K562 (cell line): Measurements from ENCODE around the gene CCDC194. TPM values are rescaled to one million over a fixed set of nuclear protein-coding genes. Genes with fewer than 3 reads are reported as not detected.

Source experiments
- ASH1L ChIP-seq: fragments of 450-650 bp; IDR thresholded peaks from 2 replicates; pipeline ENCODE4 v1.6.1; 2018; ENCODE audit warnings: borderline replicate concordance, mild to moderate bottlenecking, low read depth; ENCODE audit not compliant: partially characterized antibody
- BMI1 ChIP-seq: fragments of 150-350 bp; IDR thresholded peaks from 2 replicates; pipeline ENCODE4 v1.6.1; 2014; ENCODE audit warnings: low read length
- CBX8 ChIP-seq: fragments of 200-600 bp; sonication (generic); IDR thresholded peaks from 2 replicates; pipeline ENCODE4 v1.6.1; 2012; ENCODE audit warnings: borderline replicate concordance, mixed run types, low read depth, mild to moderate bottlenecking, moderate library complexity, mixed read lengths, low read length, control low read depth, inconsistent platforms; ENCODE audit not compliant: poor library complexity, severe bottlenecking; ENCODE audit errors: extremely low read depth
- DMBX1 ChIP-seq: fragments of 250-450 bp; sonication (Bioruptor Pico); IDR thresholded peaks from 2 replicates; pipeline ENCODE4 v1.8.0; 2022; ENCODE audit warnings: inconsistent platforms, mild to moderate bottlenecking, moderate library complexity, borderline replicate concordance
- DNMT1 ChIP-seq: fragments of 450-650 bp; IDR thresholded peaks from 2 replicates; pipeline ENCODE4 v1.6.1; 2016; ENCODE audit warnings: antibody characterized with exemption, mild to moderate bottlenecking
- FOXA3 ChIP-seq, 2 experiments: fragments of 450-650 bp in 1 of 2; sonication (generic) in 1 of 2; formaldehyde crosslinking; IDR thresholded peaks in 1 of 2; conservative IDR thresholded peaks in 1 of 2; 2 replicates each; pipeline versions ENCODE4 v1.4.0 to v1.8.0; 2020 to 2022; ENCODE audit warnings: mild to moderate bottlenecking in 2 of 2, missing genetic modification reagents in 1 of 2
- GTF2F1 ChIP-seq: IDR thresholded peaks from 2 replicates; pipeline ENCODE4 v1.6.1; 2011; ENCODE audit warnings: low read depth, low read length, improper control_type of control experiment
- HEY1 ChIP-seq: fragments of 250-450 bp; sonication (Bioruptor Pico); IDR thresholded peaks from 2 replicates; pipeline ENCODE4 v1.5.0; 2020; ENCODE audit warnings: mild to moderate bottlenecking, moderate library complexity, borderline replicate concordance
- HIVEP1 ChIP-seq: fragments of 250-450 bp; sonication (Bioruptor Pico); IDR thresholded peaks from 2 replicates; pipeline ENCODE4 v1.4.0; 2020; ENCODE audit warnings: mild to moderate bottlenecking
- KLF16 ChIP-seq: IDR thresholded peaks from 2 replicates; pipeline ENCODE4 v1.6.1; 2016; ENCODE audit warnings: antibody characterized with exemption
- NCOA2 ChIP-seq, 2 experiments: fragments of 450-650 bp; IDR thresholded peaks; 2 replicates each; pipeline ENCODE4 v1.6.1; 2018; ENCODE audit warnings: mild to moderate bottlenecking in 2 of 2, moderate library complexity in 1 of 2; ENCODE audit not compliant: partially characterized antibody in 2 of 2
- PHB ChIP-seq: fragments of 250-450 bp; sonication (Bioruptor Pico); IDR thresholded peaks from 2 replicates; pipeline ENCODE4 v1.5.0; 2021
- POLR2G ChIP-seq: fragments of 200-400 bp; formaldehyde crosslinking; IDR thresholded peaks from 2 replicates; pipeline ENCODE4 v1.6.1; 2017; ENCODE audit warnings: low read depth, mild to moderate bottlenecking, antibody characterized with exemption, low read length, moderate library complexity
- RFX7 ChIP-seq: fragments of 250-450 bp; sonication (Bioruptor Pico); IDR thresholded peaks from 2 replicates; pipeline ENCODE4 v1.5.1; 2021; ENCODE audit warnings: mild to moderate bottlenecking
- SNAPC5 ChIP-seq: fragments of 250-450 bp; sonication (Bioruptor Pico); IDR thresholded peaks from 2 replicates; pipeline ENCODE4 v1.8.0; 2021; ENCODE audit warnings: moderate library complexity, mild to moderate bottlenecking, inconsistent platforms
- SRSF3 ChIP-seq: fragments of 200-400 bp; formaldehyde crosslinking; IDR thresholded peaks from 2 replicates; pipeline ENCODE4 v1.6.1; 2016; ENCODE audit warnings: mild to moderate bottlenecking, low read length, moderate library complexity; ENCODE audit not compliant: insufficient read depth
- TCFL5 ChIP-seq: fragments of 250-450 bp; sonication (Bioruptor Pico); conservative IDR thresholded peaks from 2 replicates; pipeline ENCODE4 v1.6.1; 2021; ENCODE audit warnings: mild to moderate bottlenecking, moderate library complexity, matching md5 sums
- ZFP30 ChIP-seq: fragments of 250-450 bp; sonication (Bioruptor Pico); IDR thresholded peaks from 2 replicates; pipeline ENCODE4 v1.8.0; 2022; ENCODE audit warnings: moderate library complexity, mild to moderate bottlenecking, inconsistent platforms, borderline replicate concordance
- ZFP36 ChIP-seq: fragments of 150-350 bp; IDR thresholded peaks from 2 replicates; pipeline ENCODE4 v1.6.1; 2018; ENCODE audit warnings: low read length, low read depth; ENCODE audit not compliant: partially characterized antibody
- ZNF24 ChIP-seq: fragments of 450-650 bp; IDR thresholded peaks from 2 replicates; pipeline ENCODE4 v1.6.1; 2016
- ZNF699 ChIP-seq: fragments of 250-450 bp; sonication (Bioruptor Pico); IDR thresholded peaks from 2 replicates; pipeline ENCODE4 v1.8.0; 2021; ENCODE audit warnings: mild to moderate bottlenecking, moderate library complexity; ENCODE audit not compliant: insufficient replicate concordance
- ZNF785 ChIP-seq: fragments of 250-450 bp; sonication (Bioruptor Pico); IDR thresholded peaks from 2 replicates; pipeline ENCODE4 v1.4.0; 2020; ENCODE audit warnings: mild to moderate bottlenecking
- polyA plus RNA-seq, 8 experiments: library from polyadenylated mRNA; depleted of rRNA in 4 of 8; stranded (reverse) in 5 of 8; unstranded in 3 of 8; fragments of >200 nt; fragmentation: Nextera tagmentation in 2 of 8; fragmentation: Illumina TruSeq in 1 of 8; extraction: Ambion mirVana in 2 of 8; extraction: Trizol in 1 of 8; gene quantifications; 2 replicates each; pipeline versions ENCODE4 v1.2.1 to v1.2.3, GENCODE V29; 2011 to 2014; ENCODE audit warnings: inconsistent platforms in 1 of 8, missing spikeins in 1 of 8
- total RNA-seq, 7 experiments: library from RNA; depleted of rRNA in 6 of 7; stranded (reverse); fragments of >200 nt in 6 of 7; fragmentation: Illumina TruSeq in 2 of 7; extraction: Trizol in 2 of 7; gene quantifications; 2 replicates each; pipeline versions ENCODE4 v1.2.1 to v1.2.3, GENCODE V29; 2011 to 2021; ENCODE audit warnings: low replicate concordance in 1 of 7
- TF ChIP-seq, protein P1 (sequence below): fragments of 450-650 bp; IDR thresholded peaks from 2 replicates; pipeline ENCODE4 v1.6.1; 2016; ENCODE audit warnings: missing biosample characterization, missing genetic modification characterization
- TF ChIP-seq, protein P2 (sequence below): fragments of 450-650 bp; conservative IDR thresholded peaks from 2 replicates; pipeline ENCODE4 v1.6.1; 2016; ENCODE audit warnings: missing genetic modification characterization, low read depth, mild to moderate bottlenecking, control low read depth, missing compliant biosample characterization
- TF ChIP-seq, protein P3 (sequence below): fragments of 450-650 bp; IDR thresholded peaks from 2 replicates; pipeline ENCODE4 v1.7.0; 2016; ENCODE audit warnings: borderline replicate concordance

Gene CCDC194
- total and polyA plus RNA-seq, 9 of the 15 experiments (the other 6 are each of a cell fraction or from before 2014, with no cell fraction given), result 0.13 to 1.3 (median 0.39) TPM; not detected in 3

GRCh38 chr19:17405250-17406045 lies 11.5 kb upstream of the CCDC194 start, which contains the start of gene BST2 (continued):
- TF ChIP-seq SRSF3, result no peak
- TF ChIP-seq FOXA3 (CRISPR knock-in tag; conservative IDR thresholded peaks at IDR 0.05 in 1 of 2, IDR thresholded peaks at IDR 0.05 in 1 of 2), result no peak
- TF ChIP-seq GTF2F1, result peak; percentile 26; the same call in 1 of the 2 replicates
- TF ChIP-seq ZFP30 (CRISPR knock-in tag), result no peak
- TF ChIP-seq, protein P1, sequence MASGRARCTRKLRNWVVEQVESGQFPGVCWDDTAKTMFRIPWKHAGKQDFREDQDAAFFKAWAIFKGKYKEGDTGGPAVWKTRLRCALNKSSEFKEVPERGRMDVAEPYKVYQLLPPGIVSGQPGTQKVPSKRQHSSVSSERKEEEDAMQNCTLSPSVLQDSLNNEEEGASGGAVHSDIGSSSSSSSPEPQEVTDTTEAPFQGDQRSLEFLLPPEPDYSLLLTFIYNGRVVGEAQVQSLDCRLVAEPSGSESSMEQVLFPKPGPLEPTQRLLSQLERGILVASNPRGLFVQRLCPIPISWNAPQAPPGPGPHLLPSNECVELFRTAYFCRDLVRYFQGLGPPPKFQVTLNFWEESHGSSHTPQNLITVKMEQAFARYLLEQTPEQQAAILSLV (tag), result no peak
- peak; percentile 53 for TF ChIP-seq SNAPC5 (CRISPR knock-in tag)
- TF ChIP-seq KLF16, result no peak
- TF ChIP-seq ZNF699 (CRISPR knock-in tag), result no peak
- no peak for TF ChIP-seq DMBX1 (CRISPR knock-in tag)
- TF ChIP-seq ASH1L, result no peak
- TF ChIP-seq HIVEP1 (CRISPR knock-in tag), result no peak
- no peak for TF ChIP-seq BMI1
- no peak for TF ChIP-seq ZNF785 (CRISPR knock-in tag)
- TF ChIP-seq TCFL5 (CRISPR knock-in tag), result no peak
- no peak for TF ChIP-seq RFX7
- TF ChIP-seq POLR2G, result peak; percentile 75
- no peak for TF ChIP-seq HEY1 (CRISPR knock-in tag)
- TF ChIP-seq PHB (CRISPR knock-in tag), result no peak
- TF ChIP-seq DNMT1, result no peak
- no peak for TF ChIP-seq NCOA2 (IDR thresholded peaks at IDR 0.05; ENCODE audit: partially characterized antibody in 2 of 2)
- no peak for TF ChIP-seq ZFP36
- TF ChIP-seq CBX8, result no peak
- TF ChIP-seq, protein P2, sequence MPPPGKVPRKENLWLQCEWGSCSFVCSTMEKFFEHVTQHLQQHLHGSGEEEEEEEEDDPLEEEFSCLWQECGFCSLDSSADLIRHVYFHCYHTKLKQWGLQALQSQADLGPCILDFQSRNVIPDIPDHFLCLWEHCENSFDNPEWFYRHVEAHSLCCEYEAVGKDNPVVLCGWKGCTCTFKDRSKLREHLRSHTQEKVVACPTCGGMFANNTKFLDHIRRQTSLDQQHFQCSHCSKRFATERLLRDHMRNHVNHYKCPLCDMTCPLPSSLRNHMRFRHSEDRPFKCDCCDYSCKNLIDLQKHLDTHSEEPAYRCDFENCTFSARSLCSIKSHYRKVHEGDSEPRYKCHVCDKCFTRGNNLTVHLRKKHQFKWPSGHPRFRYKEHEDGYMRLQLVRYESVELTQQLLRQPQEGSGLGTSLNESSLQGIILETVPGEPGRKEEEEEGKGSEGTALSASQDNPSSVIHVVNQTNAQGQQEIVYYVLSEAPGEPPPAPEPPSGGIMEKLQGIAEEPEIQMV (tag), result no peak
- TF ChIP-seq, protein P3, sequence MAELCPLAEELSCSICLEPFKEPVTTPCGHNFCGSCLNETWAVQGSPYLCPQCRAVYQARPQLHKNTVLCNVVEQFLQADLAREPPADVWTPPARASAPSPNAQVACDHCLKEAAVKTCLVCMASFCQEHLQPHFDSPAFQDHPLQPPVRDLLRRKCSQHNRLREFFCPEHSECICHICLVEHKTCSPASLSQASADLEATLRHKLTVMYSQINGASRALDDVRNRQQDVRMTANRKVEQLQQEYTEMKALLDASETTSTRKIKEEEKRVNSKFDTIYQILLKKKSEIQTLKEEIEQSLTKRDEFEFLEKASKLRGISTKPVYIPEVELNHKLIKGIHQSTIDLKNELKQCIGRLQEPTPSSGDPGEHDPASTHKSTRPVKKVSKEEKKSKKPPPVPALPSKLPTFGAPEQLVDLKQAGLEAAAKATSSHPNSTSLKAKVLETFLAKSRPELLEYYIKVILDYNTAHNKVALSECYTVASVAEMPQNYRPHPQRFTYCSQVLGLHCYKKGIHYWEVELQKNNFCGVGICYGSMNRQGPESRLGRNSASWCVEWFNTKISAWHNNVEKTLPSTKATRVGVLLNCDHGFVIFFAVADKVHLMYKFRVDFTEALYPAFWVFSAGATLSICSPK, result no peak
- TF ChIP-seq ZNF24, result no peak
